Body of pancreas (tissue), 4 donors: ENCODE results near the gene MIR17HG. TPM values are rescaled to one million over a fixed set of nuclear protein-coding genes. Genes with fewer than 3 reads are reported as not detected.

Experiments used
- ATAC-seq: fragments of 150-250 bp; one replicate; pipeline ENCODE4 v1.9.1; 2016
- DNase-seq, 4 donors: peaks; one replicate each; pipeline ENCODE4 v3.0.0-alpha.2; 2019
- H3K27ac ChIP-seq, 4 donors: fragments of 200-600 bp; sonication (generic); 1 replicate in 3 of 4; 2 replicates in 1 of 4; pipeline versions ENCODE4 v1.5.1 to v1.6.1; 2016 to 2019; ENCODE audit warnings: mild to moderate bottlenecking in 1 of 4, mixed read lengths in 1 of 4, moderate library complexity in 1 of 4
- H3K27me3 ChIP-seq, 2 donors: fragments of 200-600 bp; sonication (generic); one replicate each; pipeline ENCODE4 v1.6.0; 2016; ENCODE audit warnings: mild to moderate bottlenecking in 1 of 2
- H3K36me3 ChIP-seq, 2 donors: fragments of 200-600 bp; sonication (generic); replicated peaks in 1 of 2; 2 replicates each; pipeline ENCODE4 v1.5.1; 2016; ENCODE audit warnings: low read depth in 2 of 2; ENCODE audit not compliant: insufficient read depth in 1 of 2
- H3K4me1 ChIP-seq: fragments of 200-600 bp; sonication (generic); one replicate; pipeline ENCODE4 v1.6.0; 2016
- H3K4me3 ChIP-seq, 2 donors: fragments of 200-600 bp; sonication (generic); 1 replicate in 1 of 2; 2 replicates in 1 of 2; pipeline ENCODE4 v1.5.1; 2016 to 2019
- H3K9me3 ChIP-seq, 3 donors: fragments of 200-600 bp; sonication (generic); 1 replicate in 2 of 3; 2 replicates in 1 of 3; pipeline ENCODE4 v1.5.1; 2016
- CTCF ChIP-seq, 7 experiments: fragments of 450-650 bp in 4 of 7; fragments of 200-600 bp in 3 of 7; sonication (generic) in 3 of 7; IDR thresholded peaks; one replicate each; pipeline ENCODE4 v1.5.1; 2016 to 2019; ENCODE audit warnings: antibody characterized with exemption in 7 of 7
- POLR2A ChIP-seq, 3 donors: fragments of 450-650 bp; IDR thresholded peaks; one replicate each; pipeline ENCODE4 v1.6.1; 2016; ENCODE audit warnings: antibody characterized with exemption in 3 of 3, mild to moderate bottlenecking in 2 of 3
- WGBS, 2 donors: methylation state at CpG; one replicate each; pipeline ENCODE4 v1.1.5; 2017; 5-methylcytosine and 5-hydroxymethylcytosine counted together
- intact Hi-C: fragments of 100-400 bp; cut with DNase I; formaldehyde crosslinking; loops from one replicate; pipeline ENCODE4 v1.15.1; 2023
- total RNA-seq, 2 donors: library from RNA; depleted of rRNA; stranded (reverse); fragments of >200 nt; gene quantifications; one replicate each; pipeline ENCODE4 v1.1.0, GENCODE V29; 2016

Gene MIR17HG
- total RNA-seq, 2 donors from 2014 or later: 7.5 to 9.6 TPM

GRCh38 chr13:91358387-91358782 lies 10.9 kb downstream of the MIR17HG start:
- ATAC-seq: no peak
- 34 to 38% methylated on average over 2 of the region's 2 CpGs for WGBS, 2 donors

GRCh38 chr13:91359111-91359510 lies 11.6 kb downstream of the MIR17HG start:
- Histone ChIP-seq H3K27me3 (no peaks in the 10 kb centered on the region), H3K4me3 (no peak overlapping the region), H3K36me3 (peaks cover 0 to 3% of the 10 kb centered on the region in 2 donors), H3K4me1 (peaks cover 12% of the 10 kb centered on the region), H3K9me3 (peaks cover 0 to 3% (median 0%) of the 10 kb centered on the region in 3 donors), H3K27ac (no peak overlapping the region)
- no peak for TF ChIP-seq POLR2A (IDR thresholded peaks at IDR 0.05)
- no peak for TF ChIP-seq CTCF (IDR thresholded peaks at IDR 0.05)
- DNase-seq: no peak
- 80 to 91% methylated on average over 4 of the region's 4 CpGs for WGBS, 2 donors
- ATAC-seq: no peak
- intact Hi-C loops: no loop called here

More at GRCh38 chr13:91358387-91358782, 10.9 kb downstream of the MIR17HG start:
- no peak overlapping the region for H3K4me3 ChIP-seq
- no peak for TF ChIP-seq CTCF (IDR thresholded peaks at IDR 0.05)
- TF ChIP-seq POLR2A (IDR thresholded peaks at IDR 0.05): no peak
- H3K36me3 ChIP-seq: peaks cover 0 to 6% of the 10 kb centered on the region in 2 donors
- no peak overlapping the region for H3K27ac ChIP-seq
- H3K4me1 ChIP-seq: peaks cover 19% of the 10 kb centered on the region
- intact Hi-C loops: no loop called here
- H3K9me3 ChIP-seq: no peaks in the 10 kb centered on the region
- no peaks in the 10 kb centered on the region for H3K27me3 ChIP-seq
- peak in 1 of 4 donors; percentile 23 for DNase-seq

GRCh38 chr13:91359631-91360030 lies 12.1 kb downstream of the MIR17HG start:
- Histone ChIP-seq H3K4me3 (no peak overlapping the region), H3K27ac (no peak overlapping the region), H3K27me3 (no peaks in the 10 kb centered on the region), H3K36me3 (peaks cover 0 to 2% of the 10 kb centered on the region in 2 donors), H3K4me1 (peaks cover 12% of the 10 kb centered on the region), H3K9me3 (peaks cover 0 to 3% (median 0%) of the 10 kb centered on the region in 3 donors)
- no peak for DNase-seq
- intact Hi-C loops: no loop called here
- TF ChIP-seq CTCF (IDR thresholded peaks at IDR 0.05) (no peak), POLR2A (IDR thresholded peaks at IDR 0.05) (no peak)
- 78 to 80% methylated on average over 3 of the region's 3 CpGs for WGBS, 2 donors
- no peak for ATAC-seq

- H3K27me3 ChIP-seq: no peaks in the 10 kb centered on the region
- ATAC-seq (no peak), DNase-seq (no peak)
- TF ChIP-seq POLR2A (IDR thresholded peaks at IDR 0.05) (no peak), CTCF (IDR thresholded peaks at IDR 0.05) (no peak)
- H3K4me1 ChIP-seq: peaks cover 12% of the 10 kb centered on the region
- intact Hi-C loops: no loop called here
- no peak overlapping the region for H3K27ac ChIP-seq
- H3K36me3 ChIP-seq: no peaks in the 10 kb centered on the region
- H3K4me3 ChIP-seq: no peak overlapping the region
- H3K9me3 ChIP-seq: peaks cover 0 to 3% (median 0%) of the 10 kb centered on the region in 3 donors
- WGBS, 2 donors: 94 to 97% methylated on average over 4 of the region's 4 CpGs
Measured at GRCh38 chr13:91360246-91360751, 12.8 kb downstream of the MIR17HG start.

- intact Hi-C loops: no loop called here
- no peak overlapping the region for H3K4me3 ChIP-seq
- TF ChIP-seq POLR2A (IDR thresholded peaks at IDR 0.05) (no peak), CTCF (IDR thresholded peaks at IDR 0.05) (no peak)
- ATAC-seq (peak; percentile 18), DNase-seq (no peak)
- H3K36me3 ChIP-seq: no peaks in the 10 kb centered on the region
- WGBS, 2 donors: 18 to 26% methylated on average over 1 of the region's 1 CpG
- no peaks in the 10 kb centered on the region for H3K27me3 ChIP-seq
- H3K9me3 ChIP-seq: peaks cover 0 to 3% (median 0%) of the 10 kb centered on the region in 3 donors
- no peak overlapping the region for H3K27ac ChIP-seq
- H3K4me1 ChIP-seq: peaks cover 12% of the 10 kb centered on the region
Measured at GRCh38 chr13:91361755-91362271, 14.3 kb downstream of the MIR17HG start.
